Gastroesophageal sphincter (tissue), 4 donors: ENCODE data around the gene RABEP1. TPM values are rescaled to one million over a fixed set of nuclear protein-coding genes. Genes with fewer than 3 reads are reported as not detected.

Experiments
- ATAC-seq: fragments of 150-250 bp; one replicate; pipeline ENCODE4 v1.9.1; 2016; ENCODE audit warnings: mild to moderate bottlenecking, moderate library complexity
- H3K27ac ChIP-seq, 4 donors: fragments of 200-600 bp; sonication (generic) in 3 of 4; 1 replicate in 3 of 4; 2 replicates in 1 of 4; pipeline ENCODE4 v1.5.1; 2016 to 2019
- H3K27me3 ChIP-seq: fragments of 200-600 bp; sonication (generic); one replicate; pipeline ENCODE4 v1.5.1; 2019
- H3K36me3 ChIP-seq, 2 donors: fragments of 200-600 bp; sonication (generic); one replicate each; pipeline ENCODE4 v1.5.1; 2019; ENCODE audit warnings: control low read depth in 1 of 2
- H3K4me1 ChIP-seq, 3 donors: fragments of 200-600 bp; sonication (generic); 1 replicate in 2 of 3; 2 replicates in 1 of 3; pipeline ENCODE4 v1.5.1; 2016 to 2019; ENCODE audit warnings: control low read depth in 2 of 3
- H3K4me3 ChIP-seq, 2 donors: fragments of 200-600 bp; sonication (generic); one replicate each; pipeline ENCODE4 v1.5.1; 2019; ENCODE audit warnings: mild to moderate bottlenecking in 1 of 2, moderate library complexity in 1 of 2
- H3K9me3 ChIP-seq, 3 donors: fragments of 200-600 bp; sonication (generic); one replicate each; pipeline ENCODE4 v1.5.1; 2017 to 2019; ENCODE audit warnings: control low read depth in 2 of 3
- EP300 ChIP-seq: sonication (generic); formaldehyde crosslinking; IDR thresholded peaks from one replicate; pipeline ENCODE4 v1.6.1; 2017; ENCODE audit warnings: antibody characterized with exemption, mild to moderate bottlenecking
- POLR2A ChIP-seq, 2 donors: fragments of 450-650 bp; IDR thresholded peaks; one replicate each; pipeline ENCODE4 v1.6.1; 2017; ENCODE audit warnings: antibody characterized with exemption in 2 of 2, mild to moderate bottlenecking in 2 of 2, moderate library complexity in 1 of 2
- POLR2AphosphoS5 ChIP-seq: sonication (generic); formaldehyde crosslinking; IDR thresholded peaks from one replicate; pipeline ENCODE4 v1.6.1; 2017; ENCODE audit warnings: antibody characterized with exemption
- WGBS, 2 donors: methylation state at CpG; one replicate each; pipeline ENCODE4 v1.1.5; 2018; ENCODE audit warnings: low coverage in 1 of 2; 5-methylcytosine and 5-hydroxymethylcytosine counted together
- total RNA-seq, 4 donors: library from RNA; depleted of rRNA; stranded (reverse); fragments of >200 nt; gene quantifications; one replicate each; pipeline ENCODE4 v1.1.0, GENCODE V29; 2016
- TF ChIP-seq, protein P1 (sequence below), 4 experiments: fragments of 200-600 bp in 2 of 4; fragments of 450-650 bp in 2 of 4; sonication (generic) in 1 of 4; IDR thresholded peaks; one replicate each; pipeline ENCODE4 v1.5.1; 2017 to 2019; ENCODE audit warnings: antibody characterized with exemption in 4 of 4, mild to moderate bottlenecking in 2 of 4, moderate library complexity in 2 of 4

RABEP1 gene
- total RNA-seq, 4 donors from 2014 or later, result 47.4 to 63.4 (median 61.3) TPM

DNA sequence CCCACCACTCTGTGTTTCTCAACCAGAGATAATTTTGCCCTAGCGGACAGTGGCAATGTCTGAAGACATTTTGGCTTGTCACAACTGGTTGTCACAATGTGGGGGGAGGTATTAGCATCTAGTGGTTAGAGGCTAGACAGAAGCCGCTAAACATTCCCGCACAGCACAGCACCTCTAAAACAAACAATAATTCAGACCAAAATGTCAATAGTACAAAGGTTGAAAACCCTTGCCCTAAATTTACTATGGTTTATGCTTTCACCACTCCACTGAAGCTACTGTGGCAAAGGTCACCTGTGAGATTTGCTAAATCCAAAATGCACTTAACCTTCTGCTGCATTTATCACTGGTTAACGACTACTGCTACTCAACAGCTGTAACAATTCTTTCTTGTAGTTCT is 123.3 kb downstream of the RABEP1 start:
- WGBS, 2 donors, result 82 to 94% methylated on average over 2 to 4 of the region's 4 CpGs

DNA sequence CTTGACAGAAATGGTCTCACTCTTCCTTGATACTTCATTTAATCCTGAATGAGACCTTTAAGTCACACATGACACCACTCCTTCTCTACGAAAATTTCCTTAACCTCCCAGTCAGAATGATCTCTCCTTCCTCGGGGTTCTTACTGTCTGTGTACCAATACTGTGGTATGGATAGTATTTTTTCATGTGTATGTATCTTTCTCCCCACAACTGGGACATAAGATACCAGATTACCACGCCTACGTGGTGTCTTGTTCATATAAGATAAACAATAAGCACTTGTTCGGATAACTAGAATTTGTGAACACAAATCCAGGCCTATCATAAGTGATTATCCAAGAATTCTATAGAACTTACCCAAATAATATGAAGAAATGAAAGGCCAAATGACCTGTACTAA is 126.1 kb downstream of the RABEP1 start:
- 80% methylated on average over 5 of the region's 5 CpGs for WGBS, 2 donors
- peaks cover 11 to 100% of the 10 kb centered on the region in 2 donors for H3K36me3 ChIP-seq
- no peaks in the 10 kb centered on the region for H3K9me3 ChIP-seq
- H3K4me1 ChIP-seq, result no peaks in the 10 kb centered on the region
- H3K27me3 ChIP-seq, result no peaks in the 10 kb centered on the region
- TF ChIP-seq EP300 (no peak), POLR2AphosphoS5 (no peak), POLR2A (IDR thresholded peaks at IDR 0.05) (no peak)
- TF ChIP-seq, protein P1, sequence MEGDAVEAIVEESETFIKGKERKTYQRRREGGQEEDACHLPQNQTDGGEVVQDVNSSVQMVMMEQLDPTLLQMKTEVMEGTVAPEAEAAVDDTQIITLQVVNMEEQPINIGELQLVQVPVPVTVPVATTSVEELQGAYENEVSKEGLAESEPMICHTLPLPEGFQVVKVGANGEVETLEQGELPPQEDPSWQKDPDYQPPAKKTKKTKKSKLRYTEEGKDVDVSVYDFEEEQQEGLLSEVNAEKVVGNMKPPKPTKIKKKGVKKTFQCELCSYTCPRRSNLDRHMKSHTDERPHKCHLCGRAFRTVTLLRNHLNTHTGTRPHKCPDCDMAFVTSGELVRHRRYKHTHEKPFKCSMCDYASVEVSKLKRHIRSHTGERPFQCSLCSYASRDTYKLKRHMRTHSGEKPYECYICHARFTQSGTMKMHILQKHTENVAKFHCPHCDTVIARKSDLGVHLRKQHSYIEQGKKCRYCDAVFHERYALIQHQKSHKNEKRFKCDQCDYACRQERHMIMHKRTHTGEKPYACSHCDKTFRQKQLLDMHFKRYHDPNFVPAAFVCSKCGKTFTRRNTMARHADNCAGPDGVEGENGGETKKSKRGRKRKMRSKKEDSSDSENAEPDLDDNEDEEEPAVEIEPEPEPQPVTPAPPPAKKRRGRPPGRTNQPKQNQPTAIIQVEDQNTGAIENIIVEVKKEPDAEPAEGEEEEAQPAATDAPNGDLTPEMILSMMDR (IDR thresholded peaks at IDR 0.05), result no peak
- ATAC-seq, result no peak
- H3K4me3 ChIP-seq, result no peak overlapping the region
- no peak overlapping the region for H3K27ac ChIP-seq

More for the DNA sequence above, 123.3 kb downstream of the RABEP1 start:
- no peak overlapping the region for H3K27ac ChIP-seq
- peaks cover 11 to 100% of the 10 kb centered on the region in 2 donors for H3K36me3 ChIP-seq
- H3K4me3 ChIP-seq, result no peak overlapping the region
- no peaks in the 10 kb centered on the region for H3K27me3 ChIP-seq
- TF ChIP-seq POLR2A (IDR thresholded peaks at IDR 0.05) (no peak), POLR2AphosphoS5 (no peak), EP300 (no peak)
- H3K4me1 ChIP-seq, result no peaks in the 10 kb centered on the region
- ATAC-seq, result no peak
- H3K9me3 ChIP-seq, result no peaks in the 10 kb centered on the region

DNA sequence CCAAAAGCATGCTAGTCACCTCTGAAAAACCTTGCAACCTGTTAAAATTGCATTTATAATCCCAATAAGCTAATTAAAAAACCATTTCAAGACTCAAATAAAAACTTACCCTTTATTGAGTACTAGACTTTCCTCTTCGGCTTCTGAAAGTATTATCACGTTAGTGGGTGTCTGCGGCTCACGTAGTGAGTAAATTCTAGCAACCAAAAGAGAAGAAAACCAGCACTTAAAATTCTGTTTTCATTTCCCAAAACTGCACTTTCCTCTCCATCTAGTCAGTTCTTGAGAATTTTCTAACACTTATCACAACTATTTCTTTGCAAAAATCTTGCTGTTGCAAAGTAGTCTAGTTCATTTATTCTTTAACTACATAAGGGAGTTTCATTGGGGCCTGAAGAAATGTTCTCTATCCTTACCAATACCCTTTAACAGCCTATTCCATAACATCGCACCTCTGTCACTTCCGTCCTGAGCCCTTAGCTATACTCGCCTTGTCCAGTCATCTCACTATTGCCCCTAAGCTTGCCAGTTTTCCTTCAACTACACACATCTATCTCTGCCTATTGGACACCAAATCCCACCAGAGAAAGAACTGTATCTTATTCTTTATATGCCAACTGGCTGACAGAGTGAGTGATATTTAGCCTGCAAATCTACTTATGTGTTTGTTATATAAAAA is 128.6 kb downstream of the RABEP1 start:
- TF ChIP-seq POLR2AphosphoS5 (no peak), EP300 (no peak), POLR2A (IDR thresholded peaks at IDR 0.05) (no peak)
- TF ChIP-seq, protein P1 (IDR thresholded peaks at IDR 0.05), result no peak
- no peaks in the 10 kb centered on the region for H3K9me3 ChIP-seq
- H3K36me3 ChIP-seq, result peaks cover 11 to 99% of the 10 kb centered on the region in 2 donors
- H3K27me3 ChIP-seq, result no peaks in the 10 kb centered on the region
- no peak overlapping the region for H3K27ac ChIP-seq
- H3K4me3 ChIP-seq, result no peak overlapping the region
- peaks cover 0 to 4% (median 0%) of the 10 kb centered on the region in 3 donors for H3K4me1 ChIP-seq
- no peak for ATAC-seq
- WGBS, 2 donors, result 93 to 94% methylated on average over 7 of the region's 7 CpGs

GRCh38 chr17:5413682-5414081 is 131.6 kb downstream of the RABEP1 start:
- TF ChIP-seq POLR2A (IDR thresholded peaks at IDR 0.05) (no peak), EP300 (no peak), POLR2AphosphoS5 (no peak)
- TF ChIP-seq, protein P1 (IDR thresholded peaks at IDR 0.05), result no peak
- peaks cover under 1 to 89% of the 10 kb centered on the region in 2 donors for H3K36me3 ChIP-seq
- H3K27ac ChIP-seq, result no peak overlapping the region
- H3K27me3 ChIP-seq, result no peaks in the 10 kb centered on the region
- H3K9me3 ChIP-seq, result no peaks in the 10 kb centered on the region
- ATAC-seq, result peak; percentile 77
- peaks cover 3 to 30% (median 12%) of the 10 kb centered on the region in 3 donors for H3K4me1 ChIP-seq
- WGBS, 2 donors, result 30 to 38% methylated on average over 4 of the region's 4 CpGs
- H3K4me3 ChIP-seq, result no peak overlapping the region

GRCh38 chr17:5416901-5417300 is 134.8 kb downstream of the RABEP1 start:
- Histone ChIP-seq H3K9me3 (no peaks in the 10 kb centered on the region), H3K36me3 (peaks cover 0 to 63% of the 10 kb centered on the region in 2 donors), H3K4me3 (no peak overlapping the region), H3K27me3 (no peaks in the 10 kb centered on the region), H3K4me1 (peaks cover 3 to 49% (median 20%) of the 10 kb centered on the region in 3 donors), H3K27ac (no peak overlapping the region)
- WGBS, 2 donors, result 86 to 100% methylated on average over 2 of the region's 2 CpGs
- no peak for ATAC-seq
- TF ChIP-seq POLR2AphosphoS5 (no peak), POLR2A (IDR thresholded peaks at IDR 0.05) (no peak), EP300 (no peak)
- TF ChIP-seq, protein P1 (IDR thresholded peaks at IDR 0.05), result no peak
